NCI-H187 (cell line): ENCODE results near the gene PHC1.
"Not testable (repeated sequence)": the region's sequence is repeated elsewhere in the genome, so short reads cannot be mapped to it uniquely, and the experiment has no call there.

Source experiments
- DNase-seq, 2 experiments: peaks; one replicate each; lab custom pipeline; 2025; lab: John Stamatoyannopoulos, UW

The PHC1 gene

GRCh38 chr12:8911606-8912268 is 2.6 kb upstream of the PHC1 start:
- no peak for DNase-seq

DNA sequence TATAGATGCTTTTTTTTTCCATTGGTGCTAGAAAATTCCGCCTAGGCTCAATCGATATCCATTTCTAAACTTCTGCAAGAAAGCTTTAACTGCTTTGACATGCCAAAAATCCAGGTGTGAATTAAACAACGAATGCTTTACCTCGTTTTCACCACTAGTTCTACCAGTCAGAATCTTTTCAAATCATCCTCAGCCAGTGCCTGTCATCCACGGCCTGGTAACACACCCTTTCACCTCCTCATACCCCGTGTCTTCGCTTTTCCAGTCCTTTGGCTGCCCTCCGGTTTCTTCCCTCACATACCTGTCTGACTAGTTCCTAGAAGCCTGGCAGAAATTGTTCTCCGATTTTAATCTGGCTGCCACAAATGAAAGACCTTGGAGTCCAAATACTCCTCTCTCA is 1.4 kb upstream of the PHC1 start:
- no peak for DNase-seq

DNA sequence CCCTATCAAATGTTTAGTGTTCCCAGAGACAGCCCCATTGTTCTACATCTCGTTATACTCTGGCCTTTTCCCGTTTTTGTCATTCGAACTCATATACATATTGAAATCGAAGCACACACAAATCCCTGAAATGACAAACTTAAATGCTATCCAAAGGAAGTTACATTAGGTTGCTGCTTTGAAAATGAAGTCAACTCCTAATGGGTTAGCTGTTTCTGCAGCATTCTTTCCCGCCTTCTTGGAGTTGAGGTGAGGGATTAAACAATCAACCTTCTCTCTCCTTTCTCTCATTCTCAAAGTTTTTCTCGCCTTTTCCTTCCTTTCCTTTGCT is 642 bp upstream of the PHC1 start:
- no peak for DNase-seq

DNA sequence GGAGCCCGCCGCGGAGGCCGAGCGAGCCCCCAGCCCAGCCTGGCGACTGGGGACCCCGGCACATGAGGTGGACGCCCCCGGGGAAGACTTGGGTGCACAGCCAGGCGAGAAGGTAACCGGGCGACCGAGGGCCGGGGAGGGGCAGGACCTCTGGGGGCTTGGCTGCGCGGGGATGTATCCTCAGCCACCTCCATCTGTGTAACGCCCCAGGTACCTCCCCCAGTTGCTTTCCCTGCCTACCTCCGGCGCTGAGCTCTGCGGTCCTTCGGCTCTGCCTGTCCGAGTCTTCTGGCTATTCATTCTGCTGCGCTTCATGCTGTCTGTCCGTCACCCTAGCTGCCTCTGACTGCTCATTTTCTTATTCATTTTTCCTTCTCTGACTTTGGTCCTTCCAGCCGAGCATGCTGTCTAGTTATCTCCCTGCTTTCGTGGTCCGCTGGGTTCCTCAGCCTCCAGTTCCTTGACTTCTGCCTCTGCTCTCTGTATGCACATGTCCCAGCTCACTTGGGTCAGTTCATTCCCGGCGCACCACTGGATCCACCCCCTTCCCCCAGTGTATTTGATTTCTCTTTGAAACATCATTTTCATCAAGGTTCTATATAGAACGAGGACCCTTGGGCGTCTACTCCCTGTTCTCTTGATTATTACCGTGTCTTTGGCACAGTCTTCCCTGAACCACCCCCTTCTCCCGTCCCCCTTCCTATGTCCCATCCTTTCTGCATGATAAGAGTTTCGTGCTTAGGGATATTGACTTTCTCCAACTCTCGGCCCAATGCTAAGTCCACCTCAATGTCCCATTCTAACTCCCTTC is 612 bp downstream of the PHC1 start:
- peak; percentile 6 to 13 for DNase-seq

DNA sequence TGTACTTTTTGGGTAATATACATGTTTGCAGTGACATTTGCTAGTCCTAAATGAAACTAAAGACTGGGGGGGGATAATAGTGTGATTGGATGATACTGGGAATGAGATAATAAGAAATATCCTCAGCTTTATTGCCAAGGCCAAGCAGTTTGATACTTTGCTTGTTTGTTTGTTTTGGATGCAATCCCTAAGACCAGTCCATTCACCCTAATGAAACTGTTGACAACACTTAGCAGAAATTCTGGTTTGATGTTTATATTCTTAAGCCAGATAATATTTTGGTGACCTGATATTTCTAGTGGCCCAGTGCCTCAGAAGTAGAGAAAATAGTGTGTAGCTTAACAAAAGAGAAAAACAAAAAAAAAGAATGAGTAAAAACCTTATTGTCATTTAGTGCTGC is 1.8 kb downstream of the PHC1 start:
- DNase-seq, result no peak

DNA sequence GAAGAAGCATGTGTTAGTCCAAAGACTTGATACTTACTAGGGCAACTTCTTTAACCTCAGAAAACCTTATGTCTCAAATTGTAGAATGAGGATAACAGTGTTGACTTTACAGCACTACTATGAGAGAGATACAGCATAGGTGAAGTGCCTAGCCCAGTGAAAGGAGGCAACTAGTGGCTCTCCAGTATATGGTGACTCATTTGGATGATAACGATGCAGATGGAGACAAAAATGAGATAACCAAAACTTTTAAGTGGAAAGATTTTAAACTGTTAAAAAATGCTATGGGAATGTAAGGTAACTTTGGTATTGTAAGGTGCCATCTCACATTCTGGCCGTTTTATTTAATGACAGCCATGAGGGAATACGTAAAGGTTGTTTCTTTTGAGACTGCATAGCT is 2.7 kb downstream of the PHC1 start:
- DNase-seq, result no peak

DNA sequence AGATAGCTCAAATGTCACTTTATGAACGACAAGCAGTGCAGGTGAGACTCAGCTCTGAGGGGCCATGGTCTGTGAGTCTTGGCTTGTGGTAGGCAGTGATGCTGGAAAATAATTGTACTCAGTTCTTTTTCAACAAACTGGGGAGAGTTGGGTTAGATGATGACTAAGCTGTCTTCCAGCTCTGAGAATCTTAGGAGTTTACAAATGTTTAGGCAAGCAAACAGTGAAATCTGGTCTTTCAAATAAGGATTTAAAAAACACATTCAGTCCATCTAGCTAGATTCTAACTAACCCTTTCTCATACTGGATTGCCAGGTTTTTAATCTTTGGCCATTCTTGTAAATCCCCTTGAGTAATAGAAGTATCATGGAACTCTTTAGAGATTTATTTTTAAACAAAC is 3.4 kb downstream of the PHC1 start:
- DNase-seq, result no peak

DNA sequence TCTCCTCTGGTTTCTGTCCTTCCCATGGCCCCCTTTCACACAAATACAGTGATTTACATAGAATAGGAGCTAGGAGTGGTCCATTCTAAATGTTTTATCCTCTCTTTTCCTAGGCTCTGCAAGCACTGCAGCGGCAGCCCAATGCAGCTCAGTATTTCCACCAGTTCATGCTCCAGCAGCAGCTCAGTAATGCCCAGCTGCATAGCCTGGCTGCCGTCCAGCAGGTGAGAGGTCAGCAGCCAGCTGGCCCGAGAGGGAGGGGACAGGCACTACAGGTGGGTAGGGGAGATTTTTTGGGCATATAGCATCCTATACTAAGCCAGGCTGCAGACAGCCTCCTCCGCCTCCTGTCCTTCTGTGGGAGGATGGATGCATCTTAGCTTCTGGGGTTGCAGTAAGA is 5.3 kb downstream of the PHC1 start:
- DNase-seq, result not testable (repeated sequence)

GRCh38 chr12:8922544-8922943 is 8.2 kb downstream of the PHC1 start:
- DNase-seq, result no peak

GRCh38 chr12:8930655-8931323 is 16.5 kb downstream of the PHC1 start:
- not testable (repeated sequence) for DNase-seq

- DNase-seq, result not testable (repeated sequence)
Observed at GRCh38 chr12:8932464-8932863, 18.2 kb downstream of the PHC1 start.

GRCh38 chr12:8934080-8934479 is 19.8 kb downstream of the PHC1 start:
- DNase-seq, result not testable (repeated sequence)

DNA sequence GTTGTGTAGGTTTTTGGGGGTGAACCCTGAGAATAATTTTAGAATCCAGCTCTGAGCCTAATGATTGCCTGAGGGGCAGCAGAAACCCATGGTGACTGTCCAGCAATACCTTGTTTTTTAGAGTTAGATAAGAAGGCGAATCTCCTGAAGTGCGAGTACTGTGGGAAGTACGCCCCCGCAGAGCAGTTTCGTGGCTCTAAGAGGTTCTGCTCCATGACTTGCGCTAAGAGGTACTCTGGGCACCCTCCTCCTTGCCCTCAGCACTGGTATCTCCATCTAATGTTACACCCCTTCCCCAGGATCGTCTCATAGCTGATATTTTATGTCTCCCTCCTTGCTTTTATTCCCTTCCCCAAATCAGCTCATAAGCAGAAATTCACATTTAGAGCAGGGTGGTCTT is 22.4 kb downstream of the PHC1 start:
- DNase-seq, result no peak

DNA sequence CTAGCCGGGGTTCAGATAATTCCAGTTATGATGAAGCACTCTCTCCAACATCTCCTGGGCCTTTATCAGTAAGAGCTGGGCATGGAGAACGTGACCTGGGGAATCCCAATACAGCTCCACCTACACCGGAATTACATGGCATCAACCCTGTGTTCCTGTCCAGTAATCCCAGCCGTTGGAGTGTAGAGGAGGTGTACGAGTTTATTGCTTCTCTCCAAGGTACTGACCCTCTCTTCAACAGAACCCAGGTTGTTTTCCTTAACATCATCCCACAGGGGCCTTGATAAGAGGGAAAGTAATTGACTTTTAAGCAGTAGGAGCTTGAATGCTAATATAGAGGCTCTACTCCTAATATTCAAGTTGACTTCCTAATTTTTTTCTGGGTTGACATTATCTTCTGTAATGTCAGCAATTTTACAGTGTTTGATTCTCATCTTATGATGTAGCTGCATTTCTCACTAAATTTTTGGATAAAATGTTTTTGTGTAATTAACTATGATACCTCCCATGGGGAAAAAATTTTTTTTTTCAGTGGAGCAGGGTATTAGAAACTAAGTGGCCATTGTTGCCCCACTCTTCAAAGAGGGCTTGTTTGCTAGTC is 23.6 kb downstream of the PHC1 start:
- not testable (repeated sequence) for DNase-seq

GRCh38 chr12:8941691-8942478 is 27.6 kb downstream of the PHC1 start:
- no peak for DNase-seq

- DNase-seq, result no peak
Observed at GRCh38 chr12:8943565-8944186, 29.4 kb downstream of the PHC1 start.

DNA sequence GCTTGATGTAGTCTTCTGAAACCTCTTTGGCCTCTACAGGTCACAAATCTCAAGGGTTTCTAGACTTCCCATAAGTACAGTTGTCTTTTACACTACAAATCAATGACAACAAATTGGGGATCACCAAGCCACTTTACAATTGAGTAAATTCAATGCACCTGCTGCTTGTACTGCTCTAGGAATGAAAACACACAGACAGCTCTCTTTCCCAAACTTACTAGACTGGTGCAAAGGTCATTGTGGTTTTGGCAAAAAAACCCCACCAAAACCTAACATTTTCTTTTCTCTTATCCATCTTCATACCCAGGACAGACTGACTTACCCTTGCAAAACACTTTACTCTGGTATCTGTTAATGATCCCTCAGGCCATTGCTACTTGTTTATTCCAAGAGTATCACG is 32.4 kb downstream of the PHC1 start:
- DNase-seq, result no peak

GRCh38 chr12:8947737-8948136 is 33.4 kb downstream of the PHC1 start:
- no peak for DNase-seq

DNA sequence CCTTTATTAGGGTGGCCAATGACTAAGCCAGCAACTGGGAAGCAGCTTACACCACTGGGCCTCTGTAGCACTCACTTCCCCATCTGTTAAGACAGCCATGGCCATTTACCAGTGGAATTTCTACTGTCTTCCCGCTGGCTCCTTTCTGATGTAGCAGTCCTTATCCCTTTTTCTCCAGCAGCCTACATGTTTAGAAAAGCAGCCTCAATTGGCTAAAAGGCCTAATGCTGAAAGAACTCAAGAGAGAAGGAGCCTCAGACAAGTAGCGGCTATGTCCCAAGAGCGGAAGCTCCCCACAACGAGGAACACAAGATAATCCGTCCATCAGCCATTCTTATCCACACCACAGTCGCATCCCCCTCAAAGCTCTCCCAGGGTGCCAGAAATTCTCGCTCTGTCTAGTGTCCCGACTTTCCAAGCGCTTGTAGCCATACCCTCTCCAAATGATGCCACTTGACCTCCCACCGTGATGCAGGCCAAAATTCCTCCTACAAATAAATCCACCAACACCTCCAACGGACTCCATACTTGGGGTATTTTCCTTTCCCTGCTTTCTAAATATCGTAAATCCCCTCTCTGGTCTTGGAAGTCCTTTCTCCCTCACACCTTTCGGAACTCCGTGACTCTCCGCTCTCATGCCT is 34.5 kb downstream of the PHC1 start:
- no peak for DNase-seq

DNA sequence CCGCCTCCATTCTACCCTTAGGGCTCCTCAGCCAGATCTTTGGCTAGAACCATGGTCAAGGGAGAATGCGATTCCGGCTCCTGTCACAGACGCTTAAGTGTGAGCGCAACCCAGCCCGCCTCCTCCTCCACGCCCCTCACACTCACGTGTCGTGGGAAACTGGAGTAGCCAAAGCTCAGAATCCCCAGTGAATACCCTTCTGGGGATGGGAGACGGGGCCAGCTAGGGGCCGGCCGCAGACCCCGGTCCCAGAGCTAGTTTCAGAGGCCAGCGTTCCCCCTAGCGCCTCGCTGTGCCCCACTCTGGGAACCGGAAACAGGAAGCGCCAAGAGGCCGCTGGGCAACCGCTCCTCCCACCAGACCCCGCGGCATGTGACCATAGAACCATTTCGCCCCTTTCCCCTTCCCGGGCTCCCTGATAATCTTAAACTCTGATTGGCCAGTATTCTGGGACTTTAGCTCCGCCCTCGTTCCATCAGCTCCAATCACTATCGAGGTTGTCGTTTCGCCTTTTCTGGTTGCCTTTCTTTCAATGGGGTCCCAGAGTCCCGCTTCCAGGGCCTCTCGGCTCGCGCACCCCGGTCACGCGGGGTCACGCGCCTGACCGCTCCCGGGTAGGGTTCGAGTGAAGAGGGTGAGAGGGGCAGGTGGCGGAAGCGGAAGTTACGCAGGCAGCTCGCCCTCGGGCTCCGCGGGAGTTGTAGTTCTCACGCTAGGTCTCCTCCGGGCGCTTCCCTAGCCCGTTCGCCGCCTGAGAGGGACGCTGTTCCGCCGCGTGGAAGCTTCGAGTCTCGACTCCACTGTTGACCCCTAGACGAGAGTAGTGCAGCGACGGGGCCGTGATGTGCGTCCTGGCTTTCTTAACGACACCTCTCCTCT is 35.3 kb downstream of the PHC1 start, which contains the start of gene M6PR:
M6PR (minus strand) TSS at position 304 of the 879 bp plus-strand sequence. CDS start 3,241 bp downstream, outside the sequence.
- DNase-seq, result peak; percentile 78 to 86
